GM04504 (cell line): ENCODE data around the gene SDC4.

ENCODE experiments used
- DNase-seq: peaks from one replicate; pipeline ENCODE4 v3.0.0-alpha.2; 2012; ENCODE audit warnings: low read depth

The SDC4 gene

DNA sequence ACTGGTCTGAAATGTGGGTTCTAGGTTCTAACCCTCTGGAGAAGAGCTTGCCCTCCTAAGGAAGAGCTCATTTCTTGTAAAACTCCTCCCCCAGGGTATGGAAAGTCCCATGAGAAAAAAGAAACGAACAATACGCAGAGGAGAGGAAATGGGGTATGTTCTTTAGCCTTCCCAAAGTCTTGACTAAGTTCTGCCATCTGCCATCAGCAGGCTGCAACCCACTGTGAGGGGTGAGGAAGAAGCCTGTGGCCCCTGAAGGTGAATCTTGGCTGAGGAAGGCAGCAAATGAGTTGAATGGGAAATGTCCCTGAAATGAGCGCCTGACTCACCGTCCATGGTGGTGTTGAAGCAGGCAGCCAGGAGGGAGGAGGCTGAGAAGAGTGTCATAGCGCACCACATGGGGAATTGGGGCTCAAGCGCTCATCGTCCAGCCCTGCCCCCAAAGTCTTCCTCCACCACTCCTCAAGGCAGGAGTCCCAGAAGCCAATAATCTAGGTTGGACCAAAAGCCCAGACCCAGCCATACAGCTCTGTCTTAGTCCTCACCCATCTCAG lies 29.8 kb downstream of the SDC4 start:
- no peak for DNase-seq

DNA sequence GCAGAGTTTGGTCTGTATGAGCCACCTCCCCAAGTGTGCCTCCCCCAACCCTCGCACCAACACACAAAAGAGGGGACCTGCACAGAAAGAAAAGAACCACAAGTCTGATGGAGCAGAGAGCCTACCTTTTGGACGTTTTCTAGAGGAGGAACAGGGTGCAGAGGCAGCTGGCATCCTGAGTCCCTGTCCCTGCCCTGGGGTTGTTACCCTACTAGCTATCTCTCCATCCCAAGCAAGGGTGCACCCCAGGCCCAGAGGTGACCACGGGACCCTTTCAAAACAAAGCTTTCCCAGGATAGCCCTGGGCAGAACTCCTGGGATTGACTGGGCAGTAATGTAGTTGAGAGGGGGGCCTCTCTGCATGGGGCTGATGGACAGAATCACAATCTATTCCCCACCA lies 30.4 kb downstream of the SDC4 start:
- DNase-seq: no peak

DNA sequence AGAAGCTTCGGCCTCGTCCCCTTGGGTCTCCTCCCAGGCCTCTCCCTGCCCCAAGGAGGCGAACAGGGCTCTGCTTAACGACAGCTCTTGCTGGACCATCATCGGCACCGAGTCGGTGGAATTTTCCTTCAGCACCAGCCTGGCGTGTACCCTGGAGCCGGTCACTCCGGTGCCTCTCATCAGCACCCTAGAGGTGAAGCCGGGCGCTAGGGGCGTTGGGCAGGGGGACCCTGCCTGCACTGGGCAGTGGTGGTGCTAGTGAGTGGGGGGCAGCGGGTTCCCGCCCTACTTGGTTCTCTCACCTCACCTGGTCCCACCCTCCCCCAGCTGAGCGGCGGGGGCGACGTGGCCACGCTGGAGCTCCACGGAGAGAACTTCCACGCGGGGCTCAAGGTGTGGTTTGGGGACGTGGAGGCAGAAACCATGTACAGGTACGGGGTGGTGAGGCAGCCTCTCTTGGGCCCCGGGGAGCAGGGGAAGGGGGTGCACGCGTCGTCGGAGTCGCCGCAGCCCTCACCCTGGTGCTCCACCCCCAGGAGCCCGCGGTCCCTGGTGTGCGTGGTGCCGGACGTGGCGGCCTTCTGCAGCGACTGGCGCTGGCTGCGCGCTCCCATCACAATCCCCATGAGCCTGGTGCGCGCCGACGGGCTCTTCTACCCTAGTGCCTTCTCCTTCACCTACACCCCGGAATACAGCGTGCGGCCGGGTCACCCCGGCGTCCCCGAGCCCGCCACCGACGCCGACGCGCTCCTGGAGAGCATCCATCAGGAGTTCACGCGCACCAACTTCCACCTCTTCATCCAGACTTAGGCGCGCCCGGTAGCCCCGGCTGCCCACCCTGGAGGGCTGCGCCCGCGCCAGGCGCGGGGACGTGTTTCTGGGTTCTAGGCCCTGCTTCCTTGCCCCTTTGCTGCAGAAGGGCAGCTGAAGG lies 31.8 kb downstream of the SDC4 start:
- DNase-seq: no peak

DNA sequence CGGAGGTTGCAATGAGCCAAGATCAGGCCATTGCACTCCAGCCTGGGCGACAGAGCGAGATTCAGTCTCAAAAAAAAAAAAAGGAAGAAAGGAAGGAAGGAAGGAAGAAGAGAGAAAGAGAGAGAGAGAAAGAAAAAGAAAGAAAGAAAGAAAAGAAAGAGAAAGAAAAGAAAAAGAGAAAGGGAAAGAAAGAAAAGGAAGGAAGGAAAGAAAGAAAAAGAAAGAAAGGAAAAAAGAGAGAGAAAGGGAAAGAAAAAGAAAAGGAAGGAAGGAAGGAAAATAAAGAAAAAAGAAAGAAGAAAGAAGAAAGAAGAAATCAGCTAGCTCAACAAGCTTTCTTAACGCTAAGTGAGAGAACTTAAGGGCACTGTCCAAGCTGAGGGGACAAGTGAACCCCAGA lies 32.6 kb downstream of the SDC4 start:
- DNase-seq: no peak

DNA sequence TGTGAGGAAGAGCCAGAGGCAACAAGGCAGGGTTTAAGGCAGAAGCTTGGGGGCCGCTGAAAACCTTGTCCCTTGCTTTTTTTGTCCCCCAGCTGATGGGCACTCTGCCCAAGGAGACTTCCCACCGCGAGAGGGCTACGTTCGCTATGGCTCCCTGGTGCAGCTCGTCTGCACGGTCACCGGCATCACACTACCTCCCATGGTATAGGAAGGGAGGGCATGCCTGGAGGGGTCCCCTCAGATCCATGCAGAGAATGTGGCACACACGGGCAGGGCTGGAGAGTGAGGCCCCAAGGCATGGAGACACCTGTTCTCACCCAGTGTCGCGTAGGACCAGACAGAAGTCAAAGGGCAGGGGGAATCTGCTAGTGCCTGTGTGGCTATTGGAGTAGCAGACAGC lies 34.3 kb downstream of the SDC4 start:
- DNase-seq: no peak

DNA sequence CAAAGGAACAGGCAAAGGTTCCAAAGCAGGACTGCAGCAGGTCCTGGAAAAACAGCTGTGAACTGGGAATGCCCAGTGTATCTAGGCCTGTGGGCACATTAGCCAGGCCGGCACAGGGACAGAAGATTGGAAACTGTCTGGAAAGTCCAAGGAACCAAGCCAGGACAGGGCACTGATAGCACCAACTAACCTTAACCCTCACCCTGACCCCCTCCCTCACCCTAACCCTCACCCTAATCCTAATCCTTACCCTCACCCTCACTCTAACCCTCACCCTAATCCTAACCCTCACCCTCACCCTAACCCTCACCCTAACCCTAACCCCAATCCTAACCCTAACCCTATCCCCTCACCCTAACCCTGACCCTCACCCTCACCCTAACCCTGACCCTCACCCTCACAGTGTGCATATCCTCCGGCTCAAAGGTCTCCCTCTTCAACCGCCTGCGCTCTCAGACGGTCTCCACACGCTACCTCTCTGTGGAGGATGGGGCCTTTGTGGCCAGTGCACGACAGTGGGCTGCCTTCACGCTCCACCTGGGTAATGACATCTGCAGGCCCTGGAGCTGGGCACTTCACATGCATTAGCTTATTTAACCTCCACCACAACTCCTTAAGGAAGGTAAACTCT lies 35.0 kb downstream of the SDC4 start:
- no peak for DNase-seq

DNA sequence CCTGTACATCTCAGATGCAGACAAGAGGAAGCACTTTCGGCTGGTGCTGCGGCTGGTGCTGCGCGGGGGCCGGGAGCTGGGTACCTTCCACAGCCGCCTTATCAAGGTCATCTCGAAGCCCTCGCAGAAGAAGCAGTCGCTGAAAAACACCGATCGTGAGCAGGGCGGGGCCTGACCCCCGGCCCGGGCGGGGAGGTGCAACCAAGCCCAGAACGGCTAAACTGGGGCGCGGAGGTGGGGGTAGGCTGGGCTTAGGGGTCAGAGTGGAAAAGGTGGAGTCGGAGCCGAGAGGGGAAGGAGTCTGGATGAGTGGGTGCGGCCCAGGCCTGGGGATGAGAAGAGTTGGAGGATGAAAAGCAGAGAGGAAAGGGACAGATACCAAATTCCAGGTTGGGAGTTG lies 36.0 kb downstream of the SDC4 start:
- no peak for DNase-seq

DNA sequence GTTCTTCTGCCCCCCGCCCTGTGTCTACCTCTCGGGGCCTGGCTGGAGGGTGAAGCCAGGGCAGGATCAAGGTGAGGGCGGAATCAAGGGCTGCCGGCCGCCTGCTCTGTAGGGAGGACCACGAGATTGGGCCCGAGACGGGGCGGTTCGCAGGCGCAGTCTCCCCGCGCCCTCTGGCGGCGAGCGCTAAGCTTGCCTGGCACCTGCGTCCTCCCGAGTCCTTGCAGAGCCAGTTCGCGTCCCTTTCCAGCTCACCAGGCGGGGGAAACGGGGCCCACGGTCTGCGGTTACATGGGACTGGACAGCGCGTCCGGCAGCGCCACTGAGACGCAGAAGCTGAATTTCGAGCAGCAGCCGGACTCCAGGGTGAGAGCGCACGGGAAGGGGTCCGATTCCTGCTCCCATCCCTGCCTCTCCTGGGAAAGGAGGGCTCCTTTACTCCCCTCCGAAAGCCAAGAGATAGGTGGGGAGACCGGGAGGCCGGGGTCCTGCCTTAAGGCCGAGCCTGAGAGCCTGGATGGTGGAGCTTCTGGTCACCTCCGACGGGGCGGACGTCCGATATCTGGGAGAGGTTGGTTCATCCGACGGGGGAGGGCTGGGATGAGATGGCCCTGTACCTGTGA lies 36.5 kb downstream of the SDC4 start:
- no peak for DNase-seq

DNA sequence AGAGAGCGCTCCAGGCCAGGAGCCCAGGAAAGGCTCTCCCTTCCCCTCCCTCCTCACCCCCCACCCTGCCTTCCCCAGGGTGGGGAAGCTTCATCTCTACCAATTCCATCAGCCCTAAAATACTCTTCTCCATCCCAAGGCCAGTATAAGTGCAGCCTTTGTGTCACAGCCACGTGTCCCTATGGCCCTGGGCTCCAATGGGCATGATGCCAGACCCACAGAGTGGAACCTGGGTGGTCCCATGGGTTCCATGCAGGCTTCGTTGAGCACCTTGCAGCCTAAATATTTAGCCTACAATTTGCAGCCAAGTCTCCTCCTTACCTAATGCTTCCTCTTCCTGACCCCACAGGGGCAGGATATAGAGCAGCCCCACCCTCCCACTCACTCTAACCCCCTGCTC lies 39.1 kb downstream of the SDC4 start:
- DNase-seq: no peak

DNA sequence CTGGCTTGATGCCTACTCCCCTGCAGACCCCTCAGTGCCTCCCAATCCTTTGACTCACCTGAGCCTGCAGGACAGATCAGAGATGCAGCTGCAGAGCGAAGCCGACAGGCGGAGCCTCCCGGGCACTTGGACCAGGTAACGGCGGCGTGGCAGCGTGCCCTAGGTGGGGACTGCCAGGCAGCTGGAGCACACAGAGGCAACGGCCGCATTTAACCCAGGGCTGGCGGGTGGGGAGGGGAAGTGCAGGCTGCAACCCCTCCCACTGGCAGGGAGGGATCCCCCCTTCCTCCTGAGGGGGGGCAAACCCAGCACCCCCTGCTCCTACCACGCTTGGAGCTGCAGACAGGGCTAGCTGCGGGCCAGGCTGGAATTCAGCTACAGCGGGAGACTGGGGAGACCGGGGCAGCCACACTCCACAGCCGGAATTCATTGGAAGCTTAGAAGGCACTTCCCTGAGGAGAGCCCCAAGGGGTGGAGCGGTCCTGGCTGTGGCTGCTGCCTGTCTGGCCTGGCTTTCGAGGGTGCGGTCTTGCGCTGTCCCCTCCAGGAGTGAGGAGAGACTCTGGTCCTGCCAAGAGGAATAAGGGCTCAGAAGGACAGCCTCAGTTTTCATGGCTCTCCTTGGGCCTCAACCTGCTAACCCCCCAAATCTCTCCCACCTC lies 40.0 kb downstream of the SDC4 start, which contains the start of gene MATN4:
MATN4 (minus strand) TSS at position 183 of the 662 bp plus-strand sequence. CDS start 2,717 bp downstream, outside the sequence.
- no peak for DNase-seq

DNA sequence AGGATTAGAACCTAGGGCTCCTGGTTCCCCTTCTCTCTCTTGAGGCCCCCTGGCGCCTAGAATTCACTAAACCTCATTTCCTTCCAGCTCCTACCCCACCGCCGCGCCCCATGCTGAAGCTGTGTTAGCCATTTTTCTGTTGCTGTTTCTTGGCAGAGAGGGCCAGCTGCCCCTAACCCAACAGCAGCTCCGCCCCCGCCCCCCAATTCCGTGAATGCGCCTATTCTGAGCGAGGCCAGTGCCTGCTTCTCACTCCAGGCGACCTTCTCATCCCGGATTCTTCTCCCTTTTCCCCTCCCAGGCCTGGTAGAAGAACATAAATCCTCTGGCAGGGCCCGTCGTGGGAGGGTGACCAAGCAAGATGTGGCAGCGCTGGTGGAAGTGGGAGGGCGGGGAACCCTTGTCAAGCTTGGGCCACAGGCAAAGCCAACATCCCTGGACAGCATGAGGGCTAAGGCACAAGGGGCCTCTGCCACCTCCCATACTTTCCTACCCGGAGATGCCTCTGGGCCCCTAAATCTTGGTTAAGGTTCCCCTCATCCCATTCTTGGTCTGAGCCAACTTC lies 41.1 kb downstream of the SDC4 start:
- no peak for DNase-seq

DNA sequence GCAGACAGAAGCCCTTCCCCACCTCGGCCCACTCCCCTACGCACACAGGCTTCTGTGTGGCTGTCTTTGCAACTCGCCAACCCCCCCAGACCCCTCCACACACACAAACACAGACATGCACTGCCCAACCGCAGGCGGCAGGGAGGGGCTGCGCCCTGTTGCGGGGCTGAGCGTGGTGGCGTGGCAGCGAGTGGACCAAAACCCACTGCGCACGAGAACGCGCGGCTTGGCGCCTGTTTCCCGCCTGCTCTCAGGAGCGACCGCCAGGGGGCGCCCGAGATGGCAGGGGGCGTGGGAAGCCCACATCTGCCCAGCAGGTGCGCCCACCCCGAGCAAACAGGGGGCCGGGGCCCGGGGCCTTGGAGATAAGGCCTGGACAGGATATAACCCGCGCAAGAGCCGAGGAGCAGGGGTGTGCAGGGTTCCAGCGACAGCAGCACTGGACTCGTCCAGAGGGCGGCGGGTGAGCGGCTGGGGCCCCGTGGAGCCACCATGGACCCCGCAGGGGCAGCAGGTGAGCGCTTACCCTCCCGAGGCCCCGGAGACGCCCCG lies 41.7 kb downstream of the SDC4 start, which contains the start of gene RBPJL:
RBPJL (plus strand) TSS at position 410 of the 552 bp plus-strand sequence; CDS start at position 493, 83 bp downstream.
- no peak for DNase-seq

DNA sequence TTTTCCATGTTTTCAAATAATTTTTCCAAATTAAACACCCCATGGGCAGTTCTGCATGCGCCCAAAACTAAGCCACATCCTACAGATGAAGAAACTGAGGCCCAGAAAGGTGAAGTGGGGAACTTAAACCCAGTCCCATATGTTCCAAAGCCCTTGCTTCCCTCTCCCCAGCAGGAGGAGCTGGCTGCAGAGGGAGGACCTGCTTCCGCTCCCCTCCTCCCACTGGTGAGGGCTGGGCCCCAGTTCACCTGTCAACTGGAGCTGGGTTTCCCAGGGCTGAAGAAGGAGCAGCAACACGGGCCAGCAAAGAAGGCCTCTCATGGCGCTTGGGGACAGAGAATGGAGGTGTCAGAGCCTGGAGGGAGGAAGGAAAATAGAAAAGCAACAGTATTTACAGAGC lies 43.0 kb downstream of the SDC4 start:
- DNase-seq: no peak

DNA sequence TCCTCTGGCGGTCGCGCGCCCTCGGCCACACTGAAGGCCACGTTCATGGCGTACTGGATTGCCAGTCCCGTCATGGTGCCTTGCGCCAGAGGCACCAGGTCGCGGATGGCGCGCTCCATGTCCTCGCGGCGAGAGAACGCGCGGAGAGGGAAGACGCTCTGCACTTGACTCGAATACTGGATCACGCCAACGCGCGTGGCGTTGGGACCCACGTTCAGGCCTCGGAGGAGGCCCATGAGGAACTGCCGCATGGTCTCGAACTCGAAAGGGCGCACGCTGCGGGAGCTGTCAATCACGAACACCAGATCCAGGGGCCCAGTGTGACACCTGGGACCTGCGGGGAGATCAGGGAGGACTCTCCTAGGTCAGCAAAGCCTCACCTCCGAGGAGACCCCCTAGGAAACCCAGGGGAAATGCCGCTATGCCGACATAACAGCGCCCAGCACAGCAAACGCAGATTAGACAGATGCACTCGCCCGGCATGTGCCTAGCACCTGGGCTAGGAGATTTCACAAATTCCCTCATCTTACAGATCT lies 43.7 kb downstream of the SDC4 start:
- DNase-seq: no peak

DNA sequence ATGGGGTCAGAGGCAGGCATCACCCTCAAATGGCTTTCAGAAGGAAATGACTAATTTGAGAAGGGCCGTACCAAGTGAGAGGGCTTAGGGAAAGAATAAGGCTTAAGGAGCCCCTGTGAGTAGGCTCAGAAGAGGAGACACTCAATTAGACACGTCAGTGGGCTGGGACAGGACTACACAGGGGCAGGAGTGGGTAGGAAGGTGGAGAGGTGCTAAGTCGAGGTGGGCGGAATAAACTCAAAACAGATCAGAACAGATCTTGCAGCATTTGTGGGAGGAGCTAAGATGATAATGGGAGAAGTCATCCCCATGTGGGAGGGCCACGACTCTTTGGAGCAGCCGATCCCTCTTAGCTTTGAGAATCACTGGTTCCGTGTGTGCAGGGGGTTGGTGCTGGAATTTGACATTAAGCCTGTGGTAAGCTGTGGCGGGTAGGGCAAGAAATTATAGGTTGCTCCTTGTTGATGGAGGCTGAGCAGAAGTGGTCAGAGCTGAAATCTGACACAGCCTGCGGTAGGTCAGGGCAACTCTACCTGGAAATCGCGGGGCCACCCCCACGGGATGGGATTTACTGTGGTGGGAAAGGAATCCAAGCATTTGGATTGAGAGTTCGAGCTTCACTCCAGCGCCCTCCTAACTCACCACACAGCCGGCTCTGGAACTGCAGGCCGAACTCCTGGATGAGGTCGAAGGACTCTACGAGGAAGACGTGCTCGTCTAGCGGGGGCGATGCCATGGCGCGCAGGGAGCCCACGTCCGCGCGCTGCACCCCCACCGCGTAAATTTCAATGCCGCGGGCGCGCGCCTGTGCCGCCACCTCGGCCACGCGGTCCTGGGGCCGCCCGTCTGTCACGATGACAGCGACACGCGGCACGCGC lies 44.4 kb downstream of the SDC4 start:
- DNase-seq: no peak

DNA sequence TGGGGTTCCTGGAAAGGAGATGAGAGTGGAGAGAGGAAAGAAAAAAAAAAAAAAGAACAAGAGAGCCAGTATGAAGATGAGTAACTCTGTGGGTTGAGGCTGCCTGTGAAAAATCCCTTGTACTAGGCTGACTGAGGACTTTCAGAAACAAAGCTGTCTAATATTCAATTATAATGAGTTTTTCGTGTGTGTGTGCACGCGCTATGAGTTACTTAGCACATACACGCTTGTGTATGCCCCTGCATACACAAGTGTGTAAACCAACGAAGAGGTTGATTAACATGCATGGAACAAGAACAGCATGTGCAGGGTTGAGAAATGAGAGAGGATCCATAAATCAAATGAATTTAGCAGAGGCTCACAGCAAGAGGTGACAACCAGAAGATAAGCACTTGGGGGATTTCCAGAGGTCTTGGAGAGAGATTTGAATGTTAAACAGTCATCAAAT lies 46.4 kb downstream of the SDC4 start:
- no peak for DNase-seq

DNA sequence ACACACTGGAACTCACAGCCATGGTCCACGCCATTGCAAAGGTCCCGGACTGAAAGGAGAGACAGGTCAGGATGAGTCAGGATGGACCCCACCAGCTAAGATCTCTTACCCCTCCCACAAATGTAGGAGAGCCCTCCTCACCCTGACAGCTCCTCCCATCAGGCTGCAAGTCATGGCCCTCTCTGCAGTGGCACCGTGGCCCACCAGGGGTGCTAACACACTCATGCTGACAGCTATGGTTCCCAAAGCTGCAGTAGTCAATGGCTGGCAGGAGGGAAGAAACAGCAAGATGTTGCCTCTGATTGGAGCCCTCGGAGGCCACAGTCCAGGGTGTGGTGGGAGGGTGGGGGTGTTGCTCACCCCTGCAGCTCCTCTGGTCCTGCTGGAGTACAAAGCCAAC lies 47.3 kb downstream of the SDC4 start:
- DNase-seq: no peak

DNA sequence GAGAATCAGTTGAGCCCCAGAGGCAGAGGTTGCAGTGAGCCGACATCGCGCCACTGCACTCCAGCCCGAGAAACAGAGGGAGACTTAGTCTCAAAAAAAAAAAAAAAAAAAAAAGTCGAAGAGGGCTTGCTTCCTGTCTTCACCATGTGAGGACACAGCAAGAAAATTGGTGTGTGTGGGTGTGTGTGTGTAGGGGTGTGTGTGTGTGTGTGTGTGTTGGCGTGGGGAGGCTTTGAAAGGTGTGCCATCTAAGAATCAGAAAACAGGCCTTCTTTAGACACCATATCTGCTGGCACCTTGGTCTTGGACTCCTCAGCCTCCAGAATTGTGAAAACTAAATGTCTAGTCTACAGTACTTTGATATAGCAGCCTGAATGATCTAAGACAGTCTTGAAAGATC lies 48.4 kb downstream of the SDC4 start:
- DNase-seq: no peak

DNA sequence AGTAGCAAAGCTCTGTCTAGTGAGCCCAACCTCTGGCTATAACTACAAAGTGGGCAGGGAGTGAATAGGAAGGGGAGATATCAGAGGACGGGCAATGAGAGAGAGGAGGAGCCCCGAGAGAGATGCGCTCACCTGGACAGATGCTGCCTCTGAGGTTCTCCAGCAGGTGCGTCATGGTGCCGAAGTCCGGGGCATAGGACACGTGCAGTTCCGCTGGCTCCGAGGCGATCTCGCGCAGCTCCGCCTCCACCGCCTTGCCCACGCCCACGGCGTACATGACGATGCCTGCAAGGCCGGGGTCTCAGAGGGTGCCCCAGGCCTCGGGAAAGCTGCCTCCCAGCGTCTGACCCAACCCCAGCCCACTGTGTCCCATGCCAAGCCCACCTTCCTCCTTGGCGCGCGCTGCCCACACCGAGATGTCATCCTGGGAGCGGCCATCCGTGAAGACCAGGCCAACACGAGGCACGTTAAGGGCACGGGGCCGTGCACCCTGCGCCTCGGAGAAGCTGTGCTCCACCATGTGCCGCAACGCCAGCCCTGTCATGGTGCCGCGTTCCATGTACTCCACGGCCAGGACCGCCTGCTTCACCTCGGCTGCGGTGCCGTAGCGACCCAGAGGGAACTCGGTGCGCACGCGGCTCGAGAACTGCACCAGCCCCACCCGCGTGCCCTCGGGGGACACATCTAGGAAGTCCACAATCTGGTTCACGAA lies 50.3 kb downstream of the SDC4 start:
- DNase-seq: no peak
